Brain microvascular endothelial cell (primary cell): ENCODE results near the gene SLC7A6.

ENCODE experiments used
- DNase-seq: peaks from one replicate; pipeline ENCODE4 v3.0.0-alpha.2; 2020
- H3K27ac ChIP-seq: fragments of 250-450 bp; sonication (Bioruptor Pico); 2 replicates; pipeline ENCODE4 v1.5.1; 2020; ENCODE audit warnings: mild to moderate bottlenecking, moderate library complexity
- H3K27me3 ChIP-seq: fragments of 250-450 bp; sonication (Bioruptor Pico); replicated peaks from 2 replicates; pipeline ENCODE4 v1.5.1; 2020; ENCODE audit warnings: mild to moderate bottlenecking
- H3K36me3 ChIP-seq: fragments of 250-450 bp; sonication (Bioruptor Pico); replicated peaks from 2 replicates; pipeline ENCODE4 v1.5.1; 2020; ENCODE audit warnings: mild to moderate bottlenecking
- H3K4me3 ChIP-seq: 2 replicates; pipeline ENCODE4 v1.5.1; 2011; ENCODE audit warnings: low read depth, mild to moderate bottlenecking, control low read depth, low read length, moderate library complexity
- CTCF ChIP-seq: IDR thresholded peaks from 2 replicates; pipeline ENCODE4 v1.5.1; 2011; ENCODE audit warnings: low read depth, mild to moderate bottlenecking, moderate library complexity, low read length, control low read depth, inconsistent platforms; ENCODE audit errors: missing control alignments
- in situ Hi-C: cut with HindIII; loops from 2 replicates; pipeline ENCODE4 v1.10.0; 2017; ENCODE audit warnings: low sequenced_read_pairs, low pct_ligation_motif_present

The SLC7A6 gene

GRCh38 chr16:68292425-68292824 is 28.1 kb downstream of the SLC7A6 start:
- H3K36me3 ChIP-seq, result peaks cover 65% of the 10 kb centered on the region
- in situ Hi-C loops, result no loop called here
- no peak overlapping the region for H3K4me3 ChIP-seq
- no peak overlapping the region for H3K27ac ChIP-seq
- H3K27me3 ChIP-seq, result no peaks in the 10 kb centered on the region
- no peak for TF ChIP-seq CTCF
- DNase-seq, result no peak

- H3K27ac ChIP-seq, result no peak overlapping the region
- TF ChIP-seq CTCF, result no peak
- H3K36me3 ChIP-seq, result peaks cover 84% of the 10 kb centered on the region
- in situ Hi-C loops, result no loop called here
- no peaks in the 10 kb centered on the region for H3K27me3 ChIP-seq
- no peak for DNase-seq
- H3K4me3 ChIP-seq, result no peak overlapping the region
These were observed 32.0 kb downstream of the SLC7A6 start for GRCh38 chr16:68296291-68296690.

- Histone ChIP-seq H3K27ac (no peak overlapping the region), H3K4me3 (no peak overlapping the region), H3K27me3 (no peaks in the 10 kb centered on the region), H3K36me3 (peaks cover 84% of the 10 kb centered on the region)
- in situ Hi-C loops, result no loop called here
- TF ChIP-seq CTCF, result no peak
- DNase-seq, result no peak
These were observed 32.4 kb downstream of the SLC7A6 start for GRCh38 chr16:68296693-68297092.

- H3K36me3 ChIP-seq, result peaks cover 84% of the 10 kb centered on the region
- no peak for TF ChIP-seq CTCF
- in situ Hi-C loops, result no loop called here
- no peak overlapping the region for H3K4me3 ChIP-seq
- DNase-seq, result no peak
- no peak overlapping the region for H3K27ac ChIP-seq
- no peaks in the 10 kb centered on the region for H3K27me3 ChIP-seq
These were observed 33.6 kb downstream of the SLC7A6 start for GRCh38 chr16:68297908-68298307.

GRCh38 chr16:68298312-68298711 is 34.0 kb downstream of the SLC7A6 start:
- no peak for DNase-seq
- Histone ChIP-seq H3K27me3 (no peaks in the 10 kb centered on the region), H3K4me3 (no peak overlapping the region), H3K27ac (no peak overlapping the region), H3K36me3 (peaks cover 82% of the 10 kb centered on the region)
- TF ChIP-seq CTCF, result no peak
- in situ Hi-C loops, result no loop called here

- Histone ChIP-seq H3K27ac (no peak overlapping the region), H3K4me3 (no peak overlapping the region), H3K27me3 (no peaks in the 10 kb centered on the region), H3K36me3 (peaks cover 82% of the 10 kb centered on the region)
- peak; percentile 49 for DNase-seq
- no peak for TF ChIP-seq CTCF
- in situ Hi-C loops, result no loop called here
These were observed 34.7 kb downstream of the SLC7A6 start for GRCh38 chr16:68298907-68299561.
